IMR-90 (cell line): ENCODE results near the gene MED12L.

Experiments
- BHLHE40 ChIP-seq: fragments of 150-350 bp; IDR thresholded peaks from 2 replicates; pipeline ENCODE4 v1.6.1; 2016; ENCODE audit warnings: mild to moderate bottlenecking, low read depth, low read length
- CTCF ChIP-seq: conservative IDR thresholded peaks from 2 replicates; pipeline ENCODE4 v1.5.1; 2012; ENCODE audit warnings: mild to moderate bottlenecking, low read depth, low read length, improper control_type of control experiment
- ELK1 ChIP-seq: fragments of 150-350 bp; IDR thresholded peaks from 2 replicates; pipeline ENCODE4 v1.6.1; 2016; ENCODE audit warnings: low read depth, mild to moderate bottlenecking, low read length, moderate library complexity, borderline replicate concordance
- MXI1 ChIP-seq: IDR thresholded peaks from 2 replicates; pipeline ENCODE4 v1.6.1; 2012; ENCODE audit warnings: low read depth, mild to moderate bottlenecking, low read length, moderate library complexity, borderline replicate concordance
- POLR2A ChIP-seq: IDR thresholded peaks from 2 replicates; pipeline ENCODE4 v1.6.1; 2012; ENCODE audit warnings: mild to moderate bottlenecking, low read depth, low read length
- RAD21 ChIP-seq: IDR thresholded peaks from 2 replicates; pipeline ENCODE4 v1.6.1; 2012; ENCODE audit warnings: low read length, improper control_type of control experiment

- TF ChIP-seq CTCF (no peak), BHLHE40 (no peak), POLR2A (no peak), MXI1 (no peak), ELK1 (no peak), RAD21 (no peak)
These were observed 174.2 kb downstream of the MED12L start for GRCh38 chr3:151259664-151260063.
